ENCODE results near the gene PUDP.

GRCh38 chrX:7068939-7069367, 79.0 kb downstream of the PUDP start:
- TF ChIP-seq POLR2AphosphoS5 (IDR thresholded peaks at IDR 0.05), result peak in 1 of 3 donors; percentile 26
- TF ChIP-seq CTCF (IDR thresholded peaks at IDR 0.05 in 8 of 11, conservative IDR thresholded peaks at IDR 0.05 in 3 of 11), result peak in 8 of 11 experiments; percentile 18 to 35 (median 29)

All from spleen (tissue), 7 donors.